ENCODE measurements around the gene IDH3B.

DNA sequence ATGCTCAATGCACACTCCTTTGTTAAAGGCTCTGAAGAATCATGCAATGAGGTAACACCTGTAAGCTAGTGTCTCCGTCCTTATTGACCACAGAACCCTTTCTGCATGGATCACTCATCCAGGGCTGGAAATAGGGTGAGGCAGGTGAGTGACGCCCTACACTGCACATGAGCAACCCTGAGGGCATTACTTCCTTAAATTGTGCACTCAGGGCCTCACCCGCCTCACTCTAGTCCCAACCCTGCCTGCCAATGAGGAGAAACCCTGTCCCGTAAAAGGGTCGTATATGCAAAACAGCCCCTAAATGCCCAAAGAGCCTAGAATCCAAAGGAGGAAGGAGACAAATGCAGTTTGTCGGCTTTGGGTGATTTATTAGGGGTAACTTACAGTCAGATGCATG, 45.2 kb downstream of the IDH3B start:
- TF ChIP-seq, protein P1, sequence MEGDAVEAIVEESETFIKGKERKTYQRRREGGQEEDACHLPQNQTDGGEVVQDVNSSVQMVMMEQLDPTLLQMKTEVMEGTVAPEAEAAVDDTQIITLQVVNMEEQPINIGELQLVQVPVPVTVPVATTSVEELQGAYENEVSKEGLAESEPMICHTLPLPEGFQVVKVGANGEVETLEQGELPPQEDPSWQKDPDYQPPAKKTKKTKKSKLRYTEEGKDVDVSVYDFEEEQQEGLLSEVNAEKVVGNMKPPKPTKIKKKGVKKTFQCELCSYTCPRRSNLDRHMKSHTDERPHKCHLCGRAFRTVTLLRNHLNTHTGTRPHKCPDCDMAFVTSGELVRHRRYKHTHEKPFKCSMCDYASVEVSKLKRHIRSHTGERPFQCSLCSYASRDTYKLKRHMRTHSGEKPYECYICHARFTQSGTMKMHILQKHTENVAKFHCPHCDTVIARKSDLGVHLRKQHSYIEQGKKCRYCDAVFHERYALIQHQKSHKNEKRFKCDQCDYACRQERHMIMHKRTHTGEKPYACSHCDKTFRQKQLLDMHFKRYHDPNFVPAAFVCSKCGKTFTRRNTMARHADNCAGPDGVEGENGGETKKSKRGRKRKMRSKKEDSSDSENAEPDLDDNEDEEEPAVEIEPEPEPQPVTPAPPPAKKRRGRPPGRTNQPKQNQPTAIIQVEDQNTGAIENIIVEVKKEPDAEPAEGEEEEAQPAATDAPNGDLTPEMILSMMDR (IDR thresholded peaks at IDR 0.05) = no peak
- TF ChIP-seq POLR2AphosphoS5 (IDR thresholded peaks at IDR 0.05) (no peak), POLR2A (IDR thresholded peaks at IDR 0.05; ENCODE audit: low read depth) (no peak), EP300 (IDR thresholded peaks at IDR 0.05) (no peak)

All from esophagus muscularis mucosa (tissue), 4 donors.